GM19468 (cell line): Measurements from ENCODE around the gene CREG2.
"Not testable (repeated sequence)": the region's sequence is repeated elsewhere in the genome, so short reads cannot be mapped to it uniquely, and the experiment has no call there.

Source experiments
- ATAC-seq: cut with Tn5 transposase; IDR thresholded peaks from one replicate; pipeline ENCODE4 v1.9.1; 2021; ENCODE audit warnings: mild to moderate bottlenecking, moderate library complexity, moderate number of reproducible peaks; ENCODE audit not compliant: unreplicated experiment; ENCODE audit errors: extremely low read depth

CREG2 gene

GRCh38 chr2:101379091-101379490 lies 8.2 kb downstream of the CREG2 start:
- ATAC-seq = no peak

GRCh38 chr2:101375653-101376052 lies 11.7 kb downstream of the CREG2 start:
- no peak for ATAC-seq

- no peak for ATAC-seq
These were observed 12.3 kb downstream of the CREG2 start for GRCh38 chr2:101374821-101375561.

GRCh38 chr2:101372792-101373191 lies 14.5 kb downstream of the CREG2 start:
- no peak for ATAC-seq

- ATAC-seq = no peak
These were observed 15.7 kb downstream of the CREG2 start for GRCh38 chr2:101371636-101372035.

GRCh38 chr2:101369100-101369499 lies 18.2 kb downstream of the CREG2 start:
- no peak for ATAC-seq

GRCh38 chr2:101368376-101368775 lies 18.9 kb downstream of the CREG2 start:
- no peak for ATAC-seq

GRCh38 chr2:101367508-101367907 lies 19.8 kb downstream of the CREG2 start:
- no peak for ATAC-seq

- ATAC-seq = no peak
These were observed 22.4 kb downstream of the CREG2 start for GRCh38 chr2:101364878-101365277.

GRCh38 chr2:101362777-101363176 lies 24.5 kb downstream of the CREG2 start:
- ATAC-seq = no peak

GRCh38 chr2:101362316-101362715 lies 25.0 kb downstream of the CREG2 start:
- ATAC-seq = no peak

- ATAC-seq = no peak
These were observed 25.8 kb downstream of the CREG2 start for GRCh38 chr2:101361522-101361921.

- ATAC-seq = no peak
These were observed 26.2 kb downstream of the CREG2 start for GRCh38 chr2:101361121-101361520.

- no peak for ATAC-seq
These were observed 27.1 kb downstream of the CREG2 start for GRCh38 chr2:101360232-101360631.

- ATAC-seq = no peak
These were observed 27.8 kb downstream of the CREG2 start for GRCh38 chr2:101359410-101359954.

GRCh38 chr2:101357376-101357775 lies 29.9 kb downstream of the CREG2 start:
- ATAC-seq = no peak

- no peak for ATAC-seq
These were observed 30.8 kb downstream of the CREG2 start for GRCh38 chr2:101356521-101356920.

- no peak for ATAC-seq
These were observed 31.2 kb downstream of the CREG2 start for GRCh38 chr2:101356055-101356454.

GRCh38 chr2:101355401-101356054 lies 31.8 kb downstream of the CREG2 start:
- no peak for ATAC-seq

- ATAC-seq = no peak
These were observed 32.6 kb downstream of the CREG2 start for GRCh38 chr2:101354420-101355311.

- ATAC-seq = not testable (repeated sequence)
These were observed 34.7 kb downstream of the CREG2 start for GRCh38 chr2:101352631-101353030.
